NAMALWA (cell line): ENCODE measurements around the gene MAP7.
"Not testable (repeated sequence)": the region's sequence is repeated elsewhere in the genome, so short reads cannot be mapped to it uniquely, and the experiment has no call there.

ENCODE experiments used
- DNase-seq: peaks from one replicate; pipeline ENCODE4 v3.0.0-alpha.2; 2015; ENCODE audit warnings: low spot score

MAP7 gene

DNA sequence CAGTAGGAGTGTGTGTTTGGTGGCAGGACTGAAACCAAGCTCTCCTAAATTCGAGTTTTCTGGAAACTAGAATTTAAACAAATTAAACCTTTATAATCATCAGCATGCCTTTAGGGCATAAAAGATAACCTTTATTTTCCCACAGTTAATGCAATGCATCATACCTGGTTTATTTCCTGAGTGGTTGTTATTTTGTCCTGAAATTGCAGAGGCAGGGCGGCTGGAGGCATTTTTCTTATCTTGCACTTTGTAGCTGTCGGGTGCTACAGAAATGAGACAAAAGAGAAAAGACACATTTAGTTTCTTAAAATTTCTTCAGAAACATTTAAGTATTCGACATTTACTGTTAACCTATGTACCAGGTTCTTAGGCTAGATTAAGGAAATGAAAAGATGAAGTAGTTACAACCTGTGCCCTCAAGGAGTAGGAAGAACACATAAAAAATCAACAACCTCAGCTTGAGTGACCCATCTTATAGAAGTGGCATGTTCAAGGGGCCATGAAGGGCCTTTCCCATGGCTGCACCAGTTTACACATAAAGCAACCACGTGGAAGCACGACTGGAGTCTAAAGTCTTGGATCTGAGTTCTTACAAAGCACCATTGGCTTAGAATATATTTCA, 128.6 kb downstream of the MAP7 start:
- DNase-seq, result no peak

DNA sequence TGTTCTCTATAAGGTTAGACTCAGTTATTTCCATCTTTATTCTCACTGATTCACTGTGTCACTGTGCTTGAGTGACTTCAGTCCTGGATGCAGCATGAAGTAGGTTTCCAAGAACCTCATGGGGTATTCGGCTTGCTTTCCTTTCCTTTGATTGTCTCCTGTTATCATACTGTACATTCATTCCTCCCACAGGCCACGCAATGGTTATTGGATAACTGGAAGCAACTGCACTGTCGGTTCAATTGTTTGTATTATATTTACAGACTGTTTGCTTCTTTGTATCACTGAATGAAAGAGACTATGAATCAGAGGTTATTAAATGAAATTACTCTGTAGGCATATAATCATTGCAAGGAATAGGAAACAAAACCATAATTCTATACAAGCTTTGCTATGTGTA, 129.4 kb downstream of the MAP7 start:
- no peak for DNase-seq

DNA sequence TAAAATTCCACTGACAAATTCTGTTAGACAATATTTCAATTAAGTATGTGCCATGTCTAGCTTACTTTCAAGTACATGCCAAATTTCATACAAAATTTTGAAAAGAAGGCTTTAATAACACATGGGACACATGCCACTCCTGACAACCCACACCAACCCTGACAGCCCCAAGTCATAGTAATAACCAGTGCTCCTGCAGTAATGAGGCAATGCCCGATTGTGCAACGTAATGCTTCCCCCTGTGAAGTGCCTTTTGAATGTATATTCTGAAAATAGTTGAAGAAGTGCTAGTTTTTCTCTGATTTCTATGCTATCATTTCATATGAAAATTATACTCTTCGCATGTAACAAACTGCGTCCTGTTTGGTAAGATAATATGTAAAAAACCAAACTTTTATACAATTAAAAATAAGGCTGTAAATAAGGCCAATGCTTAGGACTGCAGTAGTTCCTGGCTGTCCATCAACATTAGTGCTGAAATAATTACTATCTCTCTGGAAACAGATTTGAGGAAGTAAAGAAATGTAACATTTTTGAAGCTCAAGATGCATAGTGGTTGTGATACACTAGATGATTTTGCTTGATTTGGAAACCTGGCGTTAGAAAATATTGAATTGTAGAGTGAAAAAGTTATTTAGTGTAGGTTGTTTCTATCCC, 134.7 kb downstream of the MAP7 start:
- peak; percentile 28 for DNase-seq

DNA sequence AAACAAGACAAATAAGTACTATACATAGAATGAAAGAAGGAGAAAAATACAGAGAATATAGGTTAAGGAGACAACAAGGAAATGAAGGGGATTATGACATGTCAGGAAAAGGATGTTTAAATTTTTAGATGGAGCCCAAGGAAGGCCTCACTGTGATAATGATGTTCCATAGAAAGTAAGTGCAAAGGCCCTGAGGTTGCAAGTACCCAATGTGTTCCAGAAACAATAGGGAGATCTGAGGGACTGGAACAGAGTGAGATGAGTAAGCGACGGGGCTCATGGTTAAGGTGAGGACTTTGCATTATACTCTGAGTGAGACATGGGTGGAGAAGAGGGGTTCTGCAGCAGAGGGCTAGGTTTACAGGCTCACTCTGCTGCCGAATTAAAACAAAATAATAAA, 137.8 kb downstream of the MAP7 start:
- DNase-seq, result no peak

DNA sequence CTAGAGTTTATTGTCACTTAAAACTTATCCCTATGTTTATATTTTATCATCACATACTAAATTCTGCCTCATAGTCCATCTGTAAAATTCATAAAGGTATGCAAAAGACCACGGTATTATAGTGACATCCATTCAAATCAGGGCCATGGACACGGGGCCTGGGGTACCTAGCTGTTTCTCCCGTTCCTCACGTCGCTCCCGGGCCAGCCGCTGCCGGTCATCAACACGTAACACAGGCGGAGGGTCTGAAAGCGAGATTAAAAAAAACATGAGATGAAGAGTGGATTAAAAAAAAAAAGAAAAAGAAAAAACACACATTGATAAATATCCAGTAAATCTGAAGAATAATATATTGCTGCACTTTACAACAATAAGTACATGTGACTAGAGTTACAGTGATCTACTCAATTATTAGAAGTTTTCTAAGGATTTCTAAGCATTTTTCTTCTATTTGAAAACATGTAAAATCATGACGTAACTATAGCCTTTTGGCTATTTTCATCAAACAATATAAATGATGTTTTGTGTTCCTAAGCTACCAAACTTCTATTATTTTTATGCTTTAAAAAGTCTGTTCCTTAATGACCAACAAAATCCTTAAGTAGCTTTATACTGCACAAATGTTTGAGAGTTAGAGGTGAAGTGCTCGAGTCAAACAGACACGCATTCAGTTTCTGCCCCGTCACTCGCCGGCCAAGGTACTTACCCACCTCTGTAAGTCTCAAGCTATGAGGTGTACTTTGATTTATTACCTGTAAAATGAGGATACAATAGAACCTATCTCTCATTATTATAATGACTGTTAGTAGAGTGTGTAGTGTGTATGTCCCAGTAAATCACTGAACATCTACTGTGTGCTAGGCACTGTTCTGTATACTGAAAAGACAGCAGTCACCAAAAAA, 138.5 kb downstream of the MAP7 start:
- no peak for DNase-seq

DNA sequence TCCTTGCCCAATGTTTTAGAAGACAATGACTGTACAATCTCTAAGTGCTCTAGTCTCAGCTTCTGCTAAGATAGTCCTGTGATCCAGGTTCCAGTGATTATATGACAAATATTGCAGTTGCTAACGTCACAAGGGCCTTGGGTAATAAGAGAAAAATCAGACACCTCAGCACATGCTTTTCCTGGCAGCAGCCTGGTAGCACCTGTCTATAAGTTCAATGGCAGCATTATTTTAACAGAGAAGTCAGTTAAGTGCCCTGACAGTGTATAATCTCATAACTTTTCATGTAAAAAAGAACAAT, 139.2 kb downstream of the MAP7 start:
- DNase-seq, result no peak

DNA sequence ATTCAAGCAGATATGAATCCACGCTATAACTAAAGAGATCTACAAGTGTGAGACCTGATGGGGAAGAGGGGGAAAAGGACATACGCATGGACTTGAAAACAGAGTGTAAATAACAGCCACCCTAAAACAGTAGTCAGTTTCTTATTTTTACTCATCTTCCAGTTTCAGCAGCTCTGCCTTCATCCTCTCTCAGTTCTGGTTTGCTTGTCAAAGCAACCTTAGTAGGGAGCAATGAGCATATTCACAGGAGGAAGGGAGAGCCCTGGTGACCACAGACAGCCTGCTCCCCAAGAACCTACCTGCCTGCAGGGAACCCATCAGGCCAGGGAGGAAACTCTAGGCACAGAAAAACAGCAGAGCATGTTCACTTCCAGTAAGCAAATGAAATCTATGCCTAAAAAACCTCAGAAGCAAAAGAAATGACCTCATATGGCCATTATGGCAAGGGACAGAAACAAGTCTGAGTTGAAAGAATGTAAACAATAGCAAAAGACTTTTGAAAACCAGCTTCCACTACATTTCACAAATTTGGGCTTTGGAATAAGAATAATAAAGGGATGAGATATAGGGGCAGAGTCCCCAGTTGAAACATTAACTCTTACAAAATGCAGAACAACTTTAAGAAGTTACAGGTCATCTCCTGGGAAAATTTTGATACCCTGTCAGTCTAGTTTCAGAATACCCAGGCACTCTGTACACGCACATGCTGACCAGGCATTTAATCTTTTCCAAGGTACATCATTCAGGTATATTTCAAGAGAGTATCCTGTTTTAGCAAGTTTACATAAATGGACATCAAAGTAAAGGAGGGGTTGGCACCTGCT, 139.8 kb downstream of the MAP7 start:
- no peak for DNase-seq

DNA sequence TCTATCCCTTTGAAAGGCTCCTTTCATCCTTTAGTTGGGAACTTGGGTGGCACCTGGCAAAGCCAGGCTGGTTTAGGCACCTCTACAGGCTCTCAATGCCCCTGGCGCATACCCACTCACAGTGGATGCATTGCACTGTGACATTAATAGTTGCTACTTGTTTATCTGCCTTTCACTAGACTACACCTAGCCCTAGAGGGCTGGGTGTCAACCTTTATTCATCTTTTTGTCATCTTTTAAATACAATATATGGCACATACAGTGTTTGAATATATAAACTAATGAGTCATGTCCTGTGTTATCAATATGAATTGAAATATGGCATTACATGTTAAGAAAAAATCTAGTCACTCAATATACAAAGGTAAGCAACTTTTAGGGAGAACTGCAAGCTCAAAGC, 140.6 kb downstream of the MAP7 start:
- no peak for DNase-seq

DNA sequence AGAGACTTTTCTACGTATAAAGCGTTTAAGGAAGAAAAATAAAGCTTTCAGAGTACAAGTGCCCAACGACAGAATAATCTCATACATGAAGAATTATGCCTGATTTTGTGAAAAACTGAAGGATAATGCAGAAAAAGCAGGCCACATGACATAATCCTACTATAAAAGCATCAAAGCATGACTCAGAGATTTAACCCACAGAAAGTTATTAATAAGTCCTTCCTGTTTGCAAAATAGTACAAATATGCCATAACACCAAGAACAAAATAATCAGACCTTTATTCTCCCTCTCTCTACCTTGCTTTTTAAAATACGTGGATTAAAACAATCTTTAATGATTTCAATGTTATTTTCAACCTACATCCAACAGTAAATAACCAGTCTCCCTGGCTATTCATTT, 142.0 kb downstream of the MAP7 start:
- DNase-seq, result no peak

DNA sequence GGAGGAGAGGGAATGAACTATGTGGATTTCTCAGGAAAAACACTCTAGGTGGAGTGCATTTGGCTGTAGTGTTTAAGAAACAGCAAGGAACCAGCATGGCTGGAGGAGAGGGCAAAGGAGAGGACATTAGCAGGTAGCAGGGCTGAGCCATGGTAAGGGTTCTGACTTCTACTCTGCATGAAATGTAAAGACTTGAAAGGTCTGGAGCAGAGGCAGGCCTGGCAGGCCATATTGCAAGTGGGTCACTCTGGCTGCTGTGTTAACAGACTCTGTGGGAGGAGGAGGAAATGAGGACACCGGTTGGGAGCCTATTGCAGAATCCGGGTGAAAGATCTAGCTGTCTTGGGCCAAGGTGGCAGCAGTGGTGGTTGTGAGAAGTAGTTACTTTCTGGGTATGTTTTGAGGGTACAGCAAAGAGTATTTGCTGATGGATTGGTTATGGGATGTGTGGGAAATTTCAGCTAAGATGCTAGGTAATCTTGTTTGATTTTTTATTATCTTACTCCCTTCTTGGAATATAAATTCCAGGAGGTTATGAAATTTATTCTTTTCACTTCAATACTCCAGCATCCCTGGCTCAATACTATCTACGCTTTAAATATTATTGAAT, 144.7 kb downstream of the MAP7 start:
- no peak for DNase-seq

DNA sequence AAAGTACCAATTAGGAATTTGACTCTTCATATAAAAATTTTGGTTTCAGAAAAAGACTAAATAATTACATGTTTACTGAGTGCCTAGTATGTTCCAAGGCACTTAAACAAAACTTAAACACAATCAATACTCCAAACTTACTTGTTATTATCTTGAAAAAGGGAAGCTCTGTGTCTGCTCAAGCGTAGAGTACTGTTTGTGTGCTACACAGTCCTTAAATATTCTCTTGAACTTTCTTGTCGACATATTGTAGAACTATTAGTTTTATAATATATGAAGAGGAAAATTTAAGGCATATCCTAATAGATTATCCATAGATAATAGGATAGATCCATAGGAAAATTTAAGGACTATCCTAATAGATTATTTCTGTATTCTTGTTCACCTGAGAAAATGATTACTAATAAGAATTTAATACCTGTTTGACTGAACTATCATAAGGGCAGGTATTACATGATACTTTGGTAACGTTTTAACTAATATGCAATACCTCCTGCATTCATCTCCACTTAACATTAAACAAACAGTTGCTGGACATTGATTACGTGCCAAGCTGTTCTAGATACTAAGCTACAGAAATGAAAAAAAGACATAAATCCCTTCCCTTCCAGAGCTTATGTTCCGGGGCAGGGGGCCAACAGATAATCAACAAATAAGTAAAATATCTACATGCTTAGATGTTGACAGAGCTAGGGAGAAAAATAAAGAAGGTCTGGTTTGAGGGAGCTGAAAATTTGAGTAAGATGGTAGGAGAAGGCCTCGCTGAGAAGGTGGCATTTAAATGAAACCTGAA, 145.4 kb downstream of the MAP7 start:
- peak; percentile 29 for DNase-seq

DNA sequence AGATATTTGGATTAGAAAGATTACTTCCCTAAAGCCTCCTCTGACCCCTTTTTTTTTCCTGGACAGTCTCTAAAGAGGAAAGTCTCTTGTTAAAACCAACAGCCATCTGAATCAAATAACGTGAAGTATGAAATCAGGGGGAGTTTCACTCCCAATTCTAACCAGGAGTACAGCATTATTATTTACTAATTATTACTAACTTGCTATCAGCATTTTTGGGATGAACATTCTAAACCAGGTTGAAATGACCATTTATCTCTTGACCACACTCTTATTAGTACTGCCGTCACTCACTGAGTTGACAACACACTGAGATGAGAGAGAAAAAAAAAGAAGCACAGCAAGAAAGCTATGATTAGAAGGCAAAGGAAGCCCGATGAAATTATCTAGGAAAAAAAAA, 146.2 kb downstream of the MAP7 start:
- no peak for DNase-seq

DNA sequence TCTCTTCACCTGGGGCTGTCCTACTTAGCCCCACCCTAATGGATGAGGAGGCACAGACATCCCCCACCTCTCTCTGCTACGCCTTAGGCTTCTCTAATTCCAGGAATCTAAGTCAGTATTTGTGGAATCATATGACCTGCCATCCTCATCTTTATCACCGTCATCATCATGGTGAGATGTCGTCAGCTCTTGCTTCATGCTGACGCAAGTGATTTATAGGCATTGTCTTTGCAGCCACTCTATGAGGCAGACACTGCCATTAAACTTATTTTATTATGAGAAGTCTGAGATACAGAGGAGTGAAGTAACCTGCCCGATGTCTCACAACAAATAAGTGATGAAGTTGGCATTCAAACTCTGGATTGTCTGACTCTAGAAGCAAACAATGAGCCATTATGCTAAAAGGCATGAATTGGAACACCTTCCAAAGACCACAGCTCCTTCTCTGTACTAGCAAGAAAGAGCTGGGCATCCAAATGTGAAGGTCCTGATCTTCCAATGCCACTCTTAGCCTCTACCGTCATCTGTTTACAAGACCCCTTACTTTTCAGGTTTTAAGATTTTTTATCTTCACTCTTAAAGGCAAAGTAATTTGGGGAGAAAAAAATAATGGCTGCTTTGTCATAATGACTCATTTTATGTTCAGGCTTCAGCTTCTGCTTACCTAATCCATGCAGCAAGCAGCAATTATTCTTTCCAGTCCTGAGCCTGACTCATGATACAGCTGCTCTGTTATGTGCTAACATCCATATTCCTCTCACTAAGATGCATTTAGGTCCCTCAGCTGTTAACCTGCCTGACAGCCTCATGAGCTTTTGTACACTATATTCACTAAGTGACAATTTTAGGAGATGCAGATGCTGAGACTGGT, 146.9 kb downstream of the MAP7 start:
- no peak for DNase-seq

DNA sequence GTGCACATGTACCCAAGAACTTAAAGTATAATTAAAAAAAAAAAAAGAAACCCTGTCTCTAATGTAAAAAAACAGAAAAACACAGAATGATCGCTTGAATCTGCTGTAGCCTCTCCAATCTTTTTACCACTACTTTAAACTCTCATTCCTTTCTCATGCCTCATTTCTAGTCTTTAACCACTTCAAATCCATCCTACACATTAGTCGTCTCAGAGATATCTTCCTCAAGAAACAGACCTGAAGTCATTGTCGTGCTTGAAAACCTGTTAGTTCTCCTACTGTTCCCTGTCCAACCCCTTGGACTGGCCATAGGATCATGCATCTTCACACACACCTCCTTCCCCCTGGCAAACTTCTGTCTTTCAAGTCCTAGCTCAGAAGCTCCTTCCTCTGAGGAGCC, 148.5 kb downstream of the MAP7 start:
- no peak for DNase-seq

DNA sequence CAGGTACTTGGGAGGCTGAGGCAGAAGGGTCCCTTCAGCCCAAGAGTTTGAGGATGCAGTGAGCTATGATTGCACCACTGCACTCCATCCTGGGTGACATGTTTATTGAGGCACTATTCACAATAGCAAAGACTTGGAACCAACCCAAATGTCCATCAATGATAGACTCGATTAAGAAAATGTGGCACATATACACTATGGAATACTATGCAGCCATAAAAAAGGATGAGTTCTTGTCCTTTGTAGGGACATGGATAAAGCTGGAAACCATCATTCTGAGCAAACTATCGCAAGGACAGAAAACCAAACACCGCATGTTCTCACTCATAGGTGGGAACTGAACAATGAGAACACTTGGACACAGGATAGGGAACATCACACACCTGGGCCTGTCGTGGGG, 149.0 kb downstream of the MAP7 start:
- not testable (repeated sequence) for DNase-seq

DNA sequence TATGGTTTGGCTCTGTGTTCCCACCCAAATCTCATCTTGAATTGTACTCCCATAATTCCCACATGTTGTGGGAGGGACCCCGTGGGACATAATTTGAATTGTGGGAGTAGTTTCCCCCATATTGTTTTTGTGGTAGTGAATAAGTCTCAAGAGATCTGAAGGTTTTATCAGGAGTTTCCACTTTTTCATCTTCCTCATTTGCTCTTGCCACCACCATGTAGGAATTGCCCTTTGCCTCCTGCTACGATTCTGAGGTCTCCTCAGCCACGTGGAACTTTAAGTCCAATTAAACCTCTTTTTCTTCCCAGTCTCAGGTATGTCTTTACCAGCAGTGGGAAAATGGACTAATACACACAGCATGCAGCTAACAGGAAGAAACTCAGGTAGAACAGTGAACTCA, 151.8 kb downstream of the MAP7 start:
- no peak for DNase-seq

DNA sequence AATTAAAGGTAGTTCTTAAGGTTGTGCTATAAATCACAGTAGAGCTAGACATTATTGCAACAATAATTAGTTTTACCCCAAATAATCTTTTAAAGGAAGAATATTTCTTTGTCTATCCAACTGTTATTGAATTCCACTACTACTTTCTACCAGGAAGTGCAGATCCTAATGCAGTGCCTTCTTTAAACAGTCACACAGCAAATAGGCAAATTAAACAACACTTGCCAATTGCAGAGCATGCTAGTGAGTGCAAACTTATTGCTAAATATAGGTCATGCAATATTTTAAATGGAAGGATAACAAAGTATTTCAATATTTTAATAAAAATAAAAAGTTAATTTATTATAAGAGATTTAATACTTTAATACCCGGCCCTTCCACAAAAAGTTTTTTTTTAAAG, 153.3 kb downstream of the MAP7 start:
- DNase-seq, result no peak

DNA sequence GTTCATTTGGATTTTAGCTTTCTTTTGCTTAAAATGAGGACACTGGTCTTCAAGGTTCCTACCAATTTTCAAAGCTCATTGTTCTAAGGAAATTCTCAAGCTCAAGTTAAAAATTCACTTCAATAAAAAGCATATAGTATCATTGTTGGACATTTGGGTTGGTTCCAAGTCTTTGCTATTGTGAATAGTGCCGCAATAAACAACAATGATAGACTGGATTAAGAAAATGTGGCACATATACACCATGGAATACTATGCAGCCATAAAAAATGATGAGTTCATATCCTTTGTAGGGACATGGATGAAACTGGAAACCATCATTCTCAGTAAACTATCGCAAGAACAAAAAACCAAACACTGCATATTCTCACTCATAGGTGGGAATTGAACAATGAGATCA, 159.3 kb downstream of the MAP7 start:
- DNase-seq, result not testable (repeated sequence)

DNA sequence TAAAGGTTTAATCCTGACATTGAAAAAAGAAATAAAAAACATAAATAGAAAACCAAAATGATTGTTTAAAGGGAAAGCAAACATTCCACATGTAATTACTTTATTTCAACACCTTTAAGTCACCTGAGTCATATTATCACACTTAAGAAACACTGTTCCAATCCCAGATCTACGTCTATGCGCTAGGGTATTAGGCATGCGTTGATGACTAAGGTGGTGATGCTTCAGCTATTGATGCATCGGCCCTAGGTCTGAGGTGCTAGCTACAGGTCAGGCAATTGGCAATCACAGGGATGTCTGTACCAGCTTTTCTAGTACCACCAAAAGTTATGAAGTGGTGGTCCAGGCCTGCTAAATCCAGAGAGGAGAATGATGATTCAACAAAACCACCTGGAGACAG, 162.9 kb downstream of the MAP7 start:
- DNase-seq, result no peak

DNA sequence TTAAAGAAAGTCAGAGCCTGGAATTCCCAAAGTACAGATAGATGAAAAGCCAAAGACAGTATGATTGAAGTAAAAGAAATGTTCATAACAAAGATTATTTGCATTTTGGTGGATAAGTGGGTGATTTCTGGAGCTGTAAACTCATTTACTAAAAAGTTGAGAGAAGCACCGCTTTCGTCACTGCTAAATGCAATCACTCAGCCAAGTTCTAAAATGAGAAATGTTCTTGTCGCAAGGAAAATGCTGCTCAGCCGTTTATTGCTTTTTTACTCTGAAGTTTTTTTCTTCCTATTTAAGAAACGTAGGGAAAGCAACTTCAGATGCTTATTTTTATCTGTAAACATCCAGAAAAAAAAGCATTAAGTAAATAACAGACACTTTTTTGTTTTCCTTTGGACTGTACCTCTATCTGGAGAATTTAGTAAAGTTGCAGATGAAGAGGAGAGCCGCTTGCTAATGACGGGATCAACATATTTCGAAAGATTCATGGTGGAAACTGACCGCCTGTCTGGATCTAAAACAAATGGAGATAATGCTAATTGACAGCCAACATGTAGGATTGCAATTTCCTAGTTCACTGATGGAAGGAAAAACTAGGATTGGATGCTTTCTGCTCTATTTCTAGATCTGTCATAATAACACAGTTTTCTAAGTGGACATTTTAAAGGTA, 166.8 kb downstream of the MAP7 start:
- DNase-seq, result no peak
